Esophagus muscularis mucosa (tissue), 4 donors: ENCODE results near the gene EXOC3. TPM values are rescaled to one million over a fixed set of nuclear protein-coding genes. Genes with fewer than 3 reads are reported as not detected.

Source experiments
- DNase-seq: peaks from one replicate; pipeline ENCODE4 v3.0.0-alpha.2; 2017; ENCODE audit errors: extremely low spot score
- H3K27ac ChIP-seq, 4 donors: fragments of 200-600 bp; sonication (generic); replicated peaks in 1 of 4; 1 replicate in 3 of 4; 2 replicates in 1 of 4; pipeline ENCODE4 v1.5.1; 2016 to 2019; ENCODE audit warnings: mild to moderate bottlenecking in 1 of 4
- H3K27me3 ChIP-seq, 4 donors: fragments of 200-600 bp; sonication (generic); one replicate each; pipeline versions ENCODE4 v1.5.1 to v1.6.0; 2016 to 2019
- H3K36me3 ChIP-seq, 4 donors: fragments of 200-600 bp; sonication (generic); one replicate each; pipeline ENCODE4 v1.5.1; 2016 to 2019
- H3K4me1 ChIP-seq, 4 donors: fragments of 200-600 bp; sonication (generic); one replicate each; pipeline ENCODE4 v1.5.1; 2016 to 2019
- H3K4me3 ChIP-seq, 4 donors: fragments of 200-600 bp; sonication (generic); 1 replicate in 2 of 4; 2 replicates in 2 of 4; pipeline ENCODE4 v1.5.1; 2016 to 2019; ENCODE audit warnings: mild to moderate bottlenecking in 4 of 4, moderate library complexity in 1 of 4
- H3K9me3 ChIP-seq, 4 donors: fragments of 200-600 bp; sonication (generic); 1 replicate in 3 of 4; 2 replicates in 1 of 4; pipeline ENCODE4 v1.5.1; 2016 to 2019
- EP300 ChIP-seq: sonication (generic); formaldehyde crosslinking; IDR thresholded peaks from one replicate; pipeline ENCODE4 v1.6.1; 2017; ENCODE audit warnings: antibody characterized with exemption
- POLR2A ChIP-seq: fragments of 450-650 bp; IDR thresholded peaks from one replicate; pipeline ENCODE4 v1.6.1; 2017; ENCODE audit warnings: antibody characterized with exemption, moderate library complexity, mild to moderate bottlenecking, low read depth
- POLR2AphosphoS5 ChIP-seq, 2 donors: sonication (generic); formaldehyde crosslinking; IDR thresholded peaks; one replicate each; pipeline ENCODE4 v1.6.1; 2017; ENCODE audit warnings: antibody characterized with exemption in 2 of 2
- WGBS: methylation state at CpG from one replicate; pipeline ENCODE4 v1.1.5; 2018; 5-methylcytosine and 5-hydroxymethylcytosine counted together
- intact Hi-C: fragments of 100-400 bp; cut with DNase I; formaldehyde crosslinking; loops from one replicate; pipeline ENCODE4 v1.15.1; 2023
- total RNA-seq, 4 donors: library from RNA; depleted of rRNA; stranded (reverse); fragments of >200 nt; gene quantifications; one replicate each; pipeline versions ENCODE4 v1.1.0 to v1.2.1, GENCODE V29; 2016
- TF ChIP-seq, protein P1 (sequence below), 3 experiments: fragments of 200-600 bp in 2 of 3; fragments of 450-650 bp in 1 of 3; sonication (generic) in 2 of 3; IDR thresholded peaks; one replicate each; pipeline ENCODE4 v1.5.1; 2017 to 2019; ENCODE audit warnings: antibody characterized with exemption in 3 of 3, mild to moderate bottlenecking in 2 of 3, moderate library complexity in 1 of 3

The EXOC3 gene
- total RNA-seq, 4 donors from 2014 or later, result 48.6 to 82.1 (median 59.3) TPM

DNA sequence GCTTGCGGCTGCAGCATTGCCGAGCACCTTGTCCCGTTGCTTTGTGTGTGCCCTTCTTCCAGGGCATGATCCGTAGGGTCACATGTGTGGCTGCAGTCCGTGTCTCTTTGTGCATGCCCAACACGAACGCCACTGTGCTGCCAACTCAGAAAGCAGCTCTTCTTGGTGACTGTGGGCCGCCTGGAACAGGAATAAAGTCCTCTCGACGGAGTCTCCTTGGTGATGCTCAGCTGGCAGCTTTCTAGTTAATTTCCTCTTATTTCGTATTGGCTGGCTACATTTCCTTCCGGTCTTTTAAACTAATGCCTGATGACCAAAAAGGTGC lies 5.8 kb downstream of the EXOC3 start:
- Histone ChIP-seq H3K27ac (no peak overlapping the region), H3K27me3 (no peaks in the 10 kb centered on the region), H3K36me3 (peaks cover 36 to 82% (median 69%) of the 10 kb centered on the region in 4 donors), H3K4me3 (no peak overlapping the region), H3K9me3 (peaks cover 0 to 17% (median 12%) of the 10 kb centered on the region in 4 donors), H3K4me1 (peaks cover 7 to 27% (median 11%) of the 10 kb centered on the region in 4 donors)
- 90% methylated on average over 12 of the region's 12 CpGs for WGBS
- intact Hi-C loops, result loop anchor here (10.0 kb wide), 1 partner anchor 456 kb away; no protein-coding TSS in a partner anchor
- TF ChIP-seq, protein P1, sequence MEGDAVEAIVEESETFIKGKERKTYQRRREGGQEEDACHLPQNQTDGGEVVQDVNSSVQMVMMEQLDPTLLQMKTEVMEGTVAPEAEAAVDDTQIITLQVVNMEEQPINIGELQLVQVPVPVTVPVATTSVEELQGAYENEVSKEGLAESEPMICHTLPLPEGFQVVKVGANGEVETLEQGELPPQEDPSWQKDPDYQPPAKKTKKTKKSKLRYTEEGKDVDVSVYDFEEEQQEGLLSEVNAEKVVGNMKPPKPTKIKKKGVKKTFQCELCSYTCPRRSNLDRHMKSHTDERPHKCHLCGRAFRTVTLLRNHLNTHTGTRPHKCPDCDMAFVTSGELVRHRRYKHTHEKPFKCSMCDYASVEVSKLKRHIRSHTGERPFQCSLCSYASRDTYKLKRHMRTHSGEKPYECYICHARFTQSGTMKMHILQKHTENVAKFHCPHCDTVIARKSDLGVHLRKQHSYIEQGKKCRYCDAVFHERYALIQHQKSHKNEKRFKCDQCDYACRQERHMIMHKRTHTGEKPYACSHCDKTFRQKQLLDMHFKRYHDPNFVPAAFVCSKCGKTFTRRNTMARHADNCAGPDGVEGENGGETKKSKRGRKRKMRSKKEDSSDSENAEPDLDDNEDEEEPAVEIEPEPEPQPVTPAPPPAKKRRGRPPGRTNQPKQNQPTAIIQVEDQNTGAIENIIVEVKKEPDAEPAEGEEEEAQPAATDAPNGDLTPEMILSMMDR (IDR thresholded peaks at IDR 0.05), result no peak
- TF ChIP-seq EP300 (no peak), POLR2A (no peak), POLR2AphosphoS5 (IDR thresholded peaks at IDR 0.05) (no peak)
- DNase-seq, result no peak

- WGBS, result 93% methylated on average over 5 of the region's 5 CpGs
- Histone ChIP-seq H3K27ac (no peak overlapping the region), H3K27me3 (no peaks in the 10 kb centered on the region), H3K4me3 (no peak overlapping the region), H3K36me3 (peaks cover 40 to 86% (median 73%) of the 10 kb centered on the region in 4 donors), H3K4me1 (peaks cover 3 to 23% (median 7%) of the 10 kb centered on the region in 4 donors), H3K9me3 (peaks cover 0 to 17% (median 12%) of the 10 kb centered on the region in 4 donors)
- TF ChIP-seq POLR2AphosphoS5 (IDR thresholded peaks at IDR 0.05) (no peak), POLR2A (no peak), EP300 (no peak)
- TF ChIP-seq, protein P1 (IDR thresholded peaks at IDR 0.05), result no peak
- DNase-seq, result no peak
- intact Hi-C loops, result loop anchor here (10.0 kb wide), 1 partner anchor 456 kb away; no protein-coding TSS in a partner anchor
These were observed 6.2 kb downstream of the EXOC3 start for GRCh38 chr5:449151-449550.

GRCh38 chr5:451587-452458 lies 8.8 kb downstream of the EXOC3 start:
- WGBS, result 98% methylated on average over 5 of the region's 5 CpGs

DNA sequence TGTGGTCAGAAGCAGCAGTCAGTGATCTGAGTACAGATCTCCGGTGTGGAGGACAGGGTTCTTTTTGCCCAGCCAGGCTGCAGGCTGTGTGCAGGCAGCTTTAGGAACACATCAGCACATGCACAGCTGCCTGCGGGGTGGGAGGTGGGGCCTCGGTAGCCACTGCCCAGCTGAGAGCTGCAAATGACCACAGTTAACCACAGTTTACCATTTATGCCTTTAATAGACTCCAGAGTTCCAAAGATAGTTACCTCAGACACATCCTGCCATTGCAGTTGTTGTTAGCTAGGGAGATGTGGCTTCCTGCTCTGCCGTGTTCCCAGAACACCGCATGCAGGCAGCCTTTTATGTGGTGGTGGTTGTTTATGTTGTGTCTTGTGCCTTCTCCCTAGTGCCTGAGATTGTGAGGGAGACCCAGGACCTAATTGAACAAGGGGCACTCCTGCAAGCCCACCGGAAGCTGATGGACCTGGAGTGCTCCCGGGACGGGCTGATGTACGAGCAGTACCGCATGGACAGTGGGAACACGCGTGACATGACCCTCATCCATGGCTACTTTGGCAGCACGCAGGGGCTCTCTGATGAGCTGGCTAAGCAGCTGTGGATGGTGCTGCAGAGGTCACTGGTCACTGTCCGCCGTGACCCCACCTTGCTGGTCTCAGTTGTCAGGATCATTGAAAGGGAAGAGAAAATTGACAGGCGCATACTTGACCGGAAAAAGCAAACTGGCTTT lies 10.2 kb downstream of the EXOC3 start:
- Histone ChIP-seq H3K27me3 (no peaks in the 10 kb centered on the region), H3K4me3 (no peak overlapping the region), H3K27ac (no peak overlapping the region), H3K36me3 (peaks cover 45 to 97% (median 90%) of the 10 kb centered on the region in 4 donors), H3K9me3 (peaks cover 0 to 17% (median 12%) of the 10 kb centered on the region in 4 donors), H3K4me1 (peaks cover 0 to under 1% (median 0%) of the 10 kb centered on the region in 4 donors)
- intact Hi-C loops, result no loop called here
- TF ChIP-seq EP300, result no peak
- no peak for TF ChIP-seq POLR2AphosphoS5 (IDR thresholded peaks at IDR 0.05)
- TF ChIP-seq POLR2A, result no peak
- TF ChIP-seq, protein P1 (IDR thresholded peaks at IDR 0.05), result no peak
- 96% methylated on average over 14 of the region's 17 CpGs for WGBS
- DNase-seq, result no peak

More at GRCh38 chr5:451587-452458, 8.8 kb downstream of the EXOC3 start:
- no peaks in the 10 kb centered on the region for H3K27me3 ChIP-seq
- H3K9me3 ChIP-seq, result peaks cover 0 to 17% (median 12%) of the 10 kb centered on the region in 4 donors
- TF ChIP-seq EP300 (no peak), POLR2A (no peak), POLR2AphosphoS5 (IDR thresholded peaks at IDR 0.05) (no peak)
- TF ChIP-seq, protein P1 (IDR thresholded peaks at IDR 0.05), result no peak
- intact Hi-C loops, result no loop called here
- peaks cover 44 to 97% (median 90%) of the 10 kb centered on the region in 4 donors for H3K36me3 ChIP-seq
- peaks cover 0 to 6% (median 0%) of the 10 kb centered on the region in 4 donors for H3K4me1 ChIP-seq
- H3K27ac ChIP-seq, result no peak overlapping the region
- DNase-seq, result no peak
- no peak overlapping the region for H3K4me3 ChIP-seq
